ENCODE measurements around the gene OR4F3. TPM values are rescaled to one million over a fixed set of nuclear protein-coding genes. Genes with fewer than 3 reads are reported as not detected.

OR4F3 gene
- total RNA-seq = not detected in 2 replicates

GRCh38 chr5:181366968-181367367, at the start of gene OR4F3:
OR4F3 (plus strand) TSS chr5:181367268.

Other genes with a start within 250 kb of the OR4F3 start
- not detected in 2 replicates for gene OR2V1, start 236.1 kb upstream of the OR4F3 start, total RNA-seq
- not detected in 2 replicates for gene OR2V2, start 219.7 kb upstream of the OR4F3 start, total RNA-seq
- gene TRIM7, start 162.1 kb upstream of the OR4F3 start, total RNA-seq = 2.0 and 8.6 TPM in 2 replicates
- gene TRIM41, start 144.0 kb upstream of the OR4F3 start, total RNA-seq = 7.8 and 11.2 TPM in 2 replicates
- gene RACK1, start 123.4 kb upstream of the OR4F3 start, total RNA-seq = 3,744 and 4,748 TPM in 2 replicates
- gene TRIM52, start 106.1 kb upstream of the OR4F3 start, total RNA-seq = 5.8 and 10.3 TPM in 2 replicates